ENCODE data around the gene MDK.

DNA sequence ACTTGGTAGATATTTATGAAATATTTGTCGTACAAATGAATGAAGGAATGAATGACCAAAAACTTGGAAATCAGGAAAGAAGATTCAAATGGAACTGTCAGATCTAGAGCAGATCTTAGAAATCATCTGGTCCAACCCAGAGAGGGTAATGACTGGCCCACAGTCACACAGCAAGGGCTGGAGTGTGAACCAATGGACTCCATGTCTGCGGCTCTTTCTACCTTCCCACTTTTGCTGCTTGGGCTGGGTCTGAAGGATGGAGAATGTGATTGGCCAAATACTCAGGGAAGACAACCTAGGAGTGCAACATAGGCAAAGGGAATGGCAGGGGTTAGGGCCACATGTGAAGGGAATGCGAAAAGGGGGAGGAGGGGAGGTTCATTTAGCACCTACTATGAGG lies 40.0 kb upstream of the MDK start:
- no peak for TF ChIP-seq CTCF (IDR thresholded peaks at IDR 0.05)
- no peak for TF ChIP-seq POLR2A (IDR thresholded peaks at IDR 0.05)

Measured in right lobe of liver (tissue), 4 donors.